GM19023 (cell line): ENCODE results near the gene SLC7A4.
"Not testable (repeated sequence)": the region's sequence is repeated elsewhere in the genome, so short reads cannot be mapped to it uniquely, and the experiment has no call there.

Experiments used
- ATAC-seq: cut with Tn5 transposase; IDR thresholded peaks from one replicate; pipeline ENCODE4 v1.9.1; 2021; ENCODE audit warnings: mild to moderate bottlenecking, moderate library complexity; ENCODE audit not compliant: unreplicated experiment

Gene SLC7A4

GRCh38 chr22:21043860-21044535, 11.6 kb upstream of the SLC7A4 start:
- no peak for ATAC-seq

GRCh38 chr22:21042978-21043859, 10.9 kb upstream of the SLC7A4 start:
- no peak for ATAC-seq

DNA sequence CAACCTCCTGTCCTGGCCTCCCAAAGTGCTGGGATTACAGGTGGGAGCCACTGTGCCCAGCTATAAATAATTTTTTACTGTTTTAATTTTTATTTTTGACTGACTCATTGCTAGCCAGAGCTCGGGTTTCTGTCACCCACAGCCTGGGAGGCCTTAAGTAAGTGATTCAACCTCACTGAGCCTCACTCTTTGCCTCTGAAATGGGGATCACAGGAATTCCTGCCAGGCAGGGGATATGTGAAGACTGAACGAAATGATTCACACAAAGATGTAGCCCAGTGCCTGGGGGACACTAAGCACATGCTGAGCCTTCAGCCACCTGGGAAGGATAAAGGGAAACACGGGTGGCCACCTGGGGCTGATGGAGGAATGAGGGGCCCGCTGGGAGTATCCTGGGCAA, 9.6 kb upstream of the SLC7A4 start:
- no peak for ATAC-seq

DNA sequence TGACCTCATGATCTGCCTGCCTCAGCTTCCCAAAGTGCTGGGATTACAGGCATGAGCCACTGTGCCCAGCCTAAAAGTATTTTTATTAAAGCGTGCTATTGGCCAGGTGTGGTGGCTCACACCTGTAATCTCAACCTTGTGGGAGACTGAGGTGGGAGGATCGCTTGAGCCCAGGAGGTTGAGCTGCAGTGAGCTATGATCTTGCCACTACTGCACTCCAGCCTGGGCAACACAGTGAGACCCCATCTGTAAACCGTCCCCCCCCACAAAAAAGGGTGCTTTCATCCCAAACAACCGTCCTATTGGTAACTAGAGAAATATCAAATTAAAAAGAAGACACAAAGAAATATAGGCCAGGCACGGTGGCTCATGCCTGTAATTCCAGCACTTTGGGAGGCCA, 6.8 kb upstream of the SLC7A4 start:
- ATAC-seq, result not testable (repeated sequence)

GRCh38 chr22:21038405-21038804, 6.0 kb upstream of the SLC7A4 start:
- ATAC-seq, result no peak

- ATAC-seq, result no peak
These were observed 2.6 kb upstream of the SLC7A4 start for GRCh38 chr22:21034989-21035388.

- ATAC-seq, result no peak
These were observed 1.5 kb upstream of the SLC7A4 start for GRCh38 chr22:21033895-21034294.

GRCh38 chr22:21032868-21033688, 717 bp upstream of the SLC7A4 start:
- ATAC-seq, result no peak

- no peak for ATAC-seq
These were observed 770 bp downstream of the SLC7A4 start for GRCh38 chr22:21031545-21032036.

DNA sequence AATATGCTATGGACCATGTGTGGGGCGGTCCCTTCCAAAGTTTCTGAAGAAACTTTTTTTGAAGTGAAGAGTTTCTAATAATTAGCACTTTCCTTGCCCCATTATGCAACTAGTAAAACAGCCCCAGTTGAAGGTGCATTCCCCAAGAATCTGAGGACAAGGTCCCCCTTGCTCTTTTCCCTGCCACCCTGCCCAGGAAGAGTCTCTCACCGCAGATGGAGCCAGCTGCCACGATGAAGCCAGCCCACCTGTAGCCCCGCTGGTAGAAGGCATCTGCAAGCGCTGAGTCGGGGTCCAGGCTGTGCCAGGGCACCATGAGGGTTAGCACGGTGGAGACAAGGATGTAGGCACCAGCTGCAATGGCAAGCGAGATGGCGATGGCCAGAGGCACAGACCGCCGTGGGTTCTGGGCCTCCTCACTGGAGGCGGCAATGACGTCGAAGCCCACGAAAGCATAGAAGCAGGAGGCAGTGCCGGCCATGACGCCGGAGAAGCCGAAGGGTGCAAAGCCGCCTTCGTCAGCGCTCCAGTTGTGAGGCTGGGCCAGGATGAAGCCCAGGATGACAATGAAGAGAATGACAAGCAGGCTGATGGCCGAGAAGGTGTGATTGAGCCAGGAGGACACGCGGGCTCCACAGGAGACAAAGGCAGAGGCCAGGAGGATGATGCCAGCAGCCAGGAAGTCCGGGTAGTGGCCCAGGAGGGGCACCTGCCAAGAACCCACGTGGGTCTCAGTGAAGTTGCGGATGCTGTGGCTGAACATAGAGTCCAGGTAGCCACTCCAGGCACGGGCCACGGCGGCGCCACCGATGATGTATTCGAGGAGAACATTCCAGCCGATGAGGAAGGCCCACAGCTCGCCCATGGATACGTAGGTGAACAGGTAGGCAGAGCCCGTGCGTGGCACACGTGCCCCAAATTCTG, 1.5 kb downstream of the SLC7A4 start:
- no peak for ATAC-seq

- no peak for ATAC-seq
These were observed 2.3 kb downstream of the SLC7A4 start for GRCh38 chr22:21030032-21030431.

- no peak for ATAC-seq
These were observed 2.8 kb downstream of the SLC7A4 start for GRCh38 chr22:21029486-21030025.

- no peak for ATAC-seq
These were observed 3.8 kb downstream of the SLC7A4 start for GRCh38 chr22:21028277-21029251.

DNA sequence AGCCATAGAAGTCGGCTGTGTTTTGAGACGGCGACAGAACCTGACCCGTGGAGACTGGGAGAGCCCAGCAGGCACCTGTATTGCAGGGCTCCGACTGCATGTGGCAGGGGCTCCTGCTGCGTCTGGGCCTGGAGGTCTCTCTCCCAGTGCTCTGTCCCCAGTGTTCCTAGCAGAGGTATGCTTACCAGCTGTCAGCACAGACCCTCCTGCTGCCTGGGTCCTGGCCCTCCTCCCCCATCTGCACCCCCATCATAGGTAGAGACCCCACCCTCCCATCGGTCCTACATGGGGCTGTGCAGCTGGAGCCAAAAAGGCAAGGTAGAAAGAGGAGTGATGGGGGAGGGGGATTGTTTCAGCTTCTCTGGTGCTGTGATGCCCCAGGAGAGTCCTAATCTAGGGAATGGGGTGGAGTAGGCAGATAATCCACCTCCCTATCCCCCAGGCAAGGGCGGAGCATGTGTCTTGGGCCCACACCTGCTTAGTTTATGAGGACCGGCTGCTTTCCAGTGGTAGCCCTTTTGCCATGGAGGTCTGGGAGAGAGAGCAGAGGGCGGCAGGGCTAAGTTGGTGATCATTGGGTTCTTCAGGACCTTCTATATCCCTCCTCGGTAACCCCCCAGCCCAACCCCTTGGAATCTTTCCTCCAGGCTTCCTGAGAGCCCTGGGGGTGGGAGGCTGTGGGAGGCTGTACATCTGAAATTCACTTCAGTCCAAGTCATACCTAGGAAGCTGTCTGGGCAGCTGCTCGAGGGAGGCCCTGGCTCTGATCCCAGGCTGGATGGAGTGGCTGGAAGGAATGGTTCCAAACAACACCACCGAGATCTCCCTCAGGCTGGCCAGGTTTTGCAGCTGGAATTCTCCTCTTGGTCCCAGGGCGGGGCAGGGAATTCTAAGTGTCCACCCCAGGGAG, 5.3 kb downstream of the SLC7A4 start:
- no peak for ATAC-seq

DNA sequence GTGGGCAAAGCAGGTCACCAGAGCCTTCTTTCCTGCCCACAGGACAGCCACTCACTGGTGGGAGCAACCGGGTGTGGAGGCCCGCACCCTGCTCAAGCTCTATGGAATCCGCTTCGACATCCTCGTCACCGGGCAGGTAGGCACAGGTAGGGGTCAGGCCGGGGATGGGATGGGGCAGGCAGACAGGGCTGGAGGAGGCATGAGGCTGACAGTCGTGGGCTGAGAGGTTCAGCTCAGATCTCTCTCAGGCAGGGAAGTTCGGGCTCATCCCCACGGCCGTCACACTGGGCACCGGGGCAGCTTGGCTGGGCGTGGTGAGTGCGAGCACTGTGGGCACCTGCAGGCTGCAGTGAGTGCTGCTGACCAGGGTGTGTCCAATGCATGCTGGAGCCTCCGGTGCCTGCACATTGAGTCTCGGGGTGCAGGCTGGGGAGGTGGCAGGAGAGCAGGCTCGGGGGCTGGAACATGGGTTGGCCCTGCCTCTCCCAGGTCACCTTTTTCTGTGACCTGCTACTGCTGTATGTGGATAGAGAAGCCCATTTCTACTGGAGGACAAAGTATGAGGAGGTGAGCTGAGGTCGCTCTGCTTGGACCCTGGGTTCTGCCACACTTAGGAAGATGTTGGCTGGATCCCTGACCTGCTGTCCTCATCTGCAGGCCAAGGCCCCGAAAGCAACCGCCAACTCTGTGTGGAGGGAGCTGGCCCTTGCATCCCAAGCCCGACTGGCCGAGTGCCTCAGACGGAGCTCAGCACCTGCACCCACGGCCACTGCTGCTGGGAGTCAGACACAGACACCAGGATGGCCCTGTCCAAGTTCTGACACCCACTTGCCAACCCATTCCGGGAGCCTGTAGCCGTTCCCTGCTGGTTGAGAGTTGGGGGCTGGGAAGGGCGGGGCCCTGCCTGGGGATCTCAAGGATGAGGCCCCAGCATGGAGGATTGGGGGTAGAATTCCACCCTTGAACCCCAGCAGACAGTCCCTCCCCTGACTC, 6.3 kb downstream of the SLC7A4 start:
- no peak for ATAC-seq

DNA sequence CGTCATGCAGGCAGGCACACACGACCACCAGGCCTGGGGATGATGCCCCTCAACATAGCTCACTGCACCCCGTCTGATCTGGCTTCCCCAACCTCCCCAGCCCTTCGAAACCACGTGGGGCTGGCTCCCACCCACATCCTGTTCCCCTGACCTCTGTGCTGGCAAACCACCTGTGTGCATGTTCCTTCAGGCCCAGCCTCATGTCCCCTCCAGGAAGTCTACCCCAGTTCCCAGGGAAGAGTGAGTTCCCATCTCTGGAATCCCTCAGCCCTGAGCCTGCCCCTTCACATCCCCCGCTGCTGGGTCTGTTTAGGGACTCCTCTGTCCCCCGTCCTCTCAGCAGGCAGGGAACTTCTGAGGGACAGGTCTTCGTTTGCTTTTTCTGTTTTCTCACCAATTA, 7.1 kb downstream of the SLC7A4 start:
- ATAC-seq, result no peak
